HUES48 (cell line): ENCODE data around the gene SPATA13.

ENCODE experiments used
- H3K27ac ChIP-seq: one replicate; pipeline ENCODE4 v1.7.0; 2013; ENCODE audit warnings: low read depth, low read length, inconsistent platforms
- H3K27me3 ChIP-seq: 2 replicates; pipeline ENCODE4 v1.6.1; 2013; ENCODE audit warnings: mild to moderate bottlenecking, low read length; ENCODE audit not compliant: control insufficient read depth, insufficient read depth
- H3K36me3 ChIP-seq: 2 replicates; pipeline ENCODE4 v1.6.1; 2013; ENCODE audit warnings: low read length; ENCODE audit not compliant: control insufficient read depth, insufficient read depth
- H3K4me1 ChIP-seq: 2 replicates; pipeline ENCODE4 v1.6.1; 2013; ENCODE audit warnings: mild to moderate bottlenecking, low read length; ENCODE audit not compliant: control insufficient read depth, insufficient read depth
- H3K4me3 ChIP-seq: 2 replicates; pipeline ENCODE4 v1.5.1; 2013; ENCODE audit warnings: mild to moderate bottlenecking, low read depth, low read length
- H3K9ac ChIP-seq: 2 replicates; pipeline ENCODE4 v1.6.1; 2013; ENCODE audit warnings: mild to moderate bottlenecking, low read depth, low read length, moderate library complexity
- H3K9me3 ChIP-seq: 2 replicates; pipeline ENCODE4 v1.6.1; 2013; ENCODE audit warnings: low read length; ENCODE audit not compliant: control insufficient read depth, insufficient read depth

SPATA13 gene

DNA sequence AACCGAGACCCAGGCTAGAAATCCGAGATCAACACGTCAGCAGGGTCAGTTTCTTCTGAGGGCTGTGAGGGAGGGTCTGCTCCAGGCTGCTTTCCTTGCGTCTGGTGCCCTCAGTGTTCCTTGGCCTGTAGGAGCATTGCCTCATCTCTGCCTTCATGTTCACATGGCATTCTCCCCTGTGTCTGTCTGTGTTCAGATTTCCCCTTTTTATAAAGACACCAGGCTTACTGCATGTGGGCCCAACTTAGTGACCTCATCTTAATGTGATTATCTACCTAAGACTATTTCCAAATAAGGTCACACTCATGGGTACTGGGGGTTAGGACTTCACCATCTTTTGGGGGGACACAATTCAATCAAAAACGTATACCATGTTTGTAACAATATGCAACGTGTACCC lies 91.6 kb downstream of the SPATA13 start:
- no peaks in the 10 kb centered on the region for H3K9me3 ChIP-seq
- H3K9ac ChIP-seq: no peak overlapping the region
- peaks cover 24% of the 10 kb centered on the region for H3K36me3 ChIP-seq
- peaks cover 5% of the 10 kb centered on the region; the same call in 1 of the 2 replicates for H3K4me1 ChIP-seq
- no peak overlapping the region for H3K4me3 ChIP-seq
- no peaks in the 10 kb centered on the region for H3K27me3 ChIP-seq
- H3K27ac ChIP-seq: no peak overlapping the region

DNA sequence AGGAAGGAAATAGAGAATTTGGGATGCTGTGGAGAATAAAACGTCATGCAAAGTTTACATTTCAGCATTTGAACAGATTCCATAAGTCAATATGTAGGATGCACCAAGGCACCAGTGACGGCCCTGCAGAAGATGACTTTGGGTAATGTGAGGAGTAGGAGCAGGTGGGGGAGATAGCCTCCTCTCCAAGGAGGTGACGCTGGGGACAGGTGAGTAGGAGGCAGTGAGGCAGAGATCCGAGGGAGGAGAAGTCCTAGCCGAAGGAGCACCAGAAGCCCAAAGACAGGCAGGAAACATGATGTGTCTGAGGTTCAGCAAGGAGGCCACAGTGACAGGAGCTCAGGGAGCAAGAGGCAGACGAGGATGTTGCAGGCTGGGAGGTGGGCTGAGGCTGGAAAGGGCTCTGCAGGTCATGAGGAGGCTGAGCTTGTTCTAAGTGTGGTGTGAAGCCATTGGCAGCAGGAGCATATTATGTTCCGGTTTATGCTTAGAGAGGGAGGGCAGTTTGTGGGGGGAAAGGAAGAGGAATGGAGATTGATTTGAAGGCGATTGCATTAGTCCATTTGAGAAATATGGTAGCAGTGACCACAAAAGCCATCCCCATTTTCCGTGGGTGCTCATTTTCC lies 93.1 kb downstream of the SPATA13 start:
- H3K27me3 ChIP-seq: no peaks in the 10 kb centered on the region
- H3K36me3 ChIP-seq: peaks cover 24% of the 10 kb centered on the region
- no peak overlapping the region for H3K27ac ChIP-seq
- no peak overlapping the region for H3K9ac ChIP-seq
- H3K4me3 ChIP-seq: no peak overlapping the region
- no peaks in the 10 kb centered on the region for H3K9me3 ChIP-seq
- peaks cover 5% of the 10 kb centered on the region; the same call in 1 of the 2 replicates for H3K4me1 ChIP-seq

- Histone ChIP-seq H3K4me1 (peaks cover 2% of the 10 kb centered on the region; the same call in 1 of the 2 replicates), H3K27me3 (no peaks in the 10 kb centered on the region), H3K9me3 (no peaks in the 10 kb centered on the region), H3K9ac (no peak overlapping the region), H3K27ac (no peak overlapping the region), H3K4me3 (no peak overlapping the region), H3K36me3 (peaks cover 24% of the 10 kb centered on the region)
These were observed 93.8 kb downstream of the SPATA13 start for GRCh38 chr13:24254146-24254841.

DNA sequence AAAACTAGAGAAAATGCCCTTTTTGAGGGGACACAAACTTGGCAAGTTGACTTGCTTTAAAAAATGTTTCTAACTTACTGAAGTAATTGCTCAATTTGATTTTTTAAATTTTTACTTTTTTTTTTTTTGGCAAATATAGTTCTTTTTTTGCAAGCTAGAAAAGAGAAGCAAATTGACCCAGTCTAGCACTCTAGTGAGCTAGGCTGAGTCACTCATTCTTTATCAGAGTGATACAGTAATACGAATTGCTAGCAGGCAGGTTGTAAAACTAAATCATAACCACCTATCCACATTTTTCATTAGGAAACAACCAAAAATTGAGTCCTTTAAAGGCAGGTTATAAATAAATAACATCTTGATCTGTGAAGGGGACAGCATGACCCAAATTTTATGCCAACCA lies 97.0 kb downstream of the SPATA13 start:
- Histone ChIP-seq H3K27ac (no peak overlapping the region), H3K4me1 (no peaks in the 10 kb centered on the region), H3K4me3 (no peak overlapping the region), H3K9ac (no peak overlapping the region), H3K36me3 (peaks cover 11% of the 10 kb centered on the region; the same call in 1 of the 2 replicates), H3K27me3 (no peaks in the 10 kb centered on the region), H3K9me3 (no peaks in the 10 kb centered on the region)

- Histone ChIP-seq H3K27ac (no peak overlapping the region), H3K4me3 (no peak overlapping the region), H3K27me3 (no peaks in the 10 kb centered on the region), H3K9ac (no peak overlapping the region), H3K4me1 (no peaks in the 10 kb centered on the region), H3K9me3 (no peaks in the 10 kb centered on the region), H3K36me3 (no peaks in the 10 kb centered on the region; the same call in 1 of the 2 replicates)
These were observed 101.0 kb downstream of the SPATA13 start for GRCh38 chr13:24261566-24261965.

DNA sequence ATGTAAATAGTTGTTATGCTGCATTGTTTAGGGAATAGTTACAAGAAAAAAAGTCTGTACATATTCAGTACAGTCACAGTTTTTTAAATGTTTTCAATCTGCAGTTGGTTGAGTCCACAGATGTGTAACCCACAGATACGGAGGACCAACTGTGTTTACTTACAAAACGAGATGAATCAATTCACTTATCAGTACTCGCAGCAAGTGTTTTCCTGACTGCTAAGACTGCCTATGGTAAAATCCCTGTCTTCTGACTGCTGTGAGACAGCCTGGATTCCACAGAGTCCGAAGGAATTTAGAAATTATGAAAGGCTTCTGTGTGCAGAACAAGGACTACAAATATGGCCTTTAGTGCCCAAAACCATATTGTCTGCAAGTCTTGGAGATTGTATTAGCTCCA lies 103.1 kb downstream of the SPATA13 start:
- no peak overlapping the region for H3K4me3 ChIP-seq
- no peaks in the 10 kb centered on the region for H3K36me3 ChIP-seq
- no peaks in the 10 kb centered on the region for H3K4me1 ChIP-seq
- no peak overlapping the region for H3K9ac ChIP-seq
- no peaks in the 10 kb centered on the region for H3K27me3 ChIP-seq
- H3K9me3 ChIP-seq: no peaks in the 10 kb centered on the region
- H3K27ac ChIP-seq: no peak overlapping the region

DNA sequence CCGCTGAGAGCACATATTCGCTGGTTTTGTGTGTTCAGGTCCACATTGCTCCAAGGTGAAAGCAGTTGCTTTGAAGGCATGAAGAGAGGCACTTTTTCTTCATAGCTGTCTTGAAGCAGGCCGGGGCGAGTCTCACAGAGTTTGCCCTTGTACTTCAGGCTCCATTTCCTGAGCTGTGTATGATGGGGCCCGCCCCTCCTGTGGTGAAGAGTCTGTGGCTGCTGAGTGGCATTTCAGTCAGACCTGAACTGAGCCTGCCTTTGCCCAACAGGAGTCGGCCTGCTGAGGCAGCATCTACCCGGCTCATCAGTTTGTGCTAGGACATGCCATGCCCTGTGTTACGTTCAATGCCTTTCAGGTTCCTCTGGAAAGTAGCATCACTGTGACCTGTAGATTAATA lies 104.5 kb downstream of the SPATA13 start:
- Histone ChIP-seq H3K4me3 (no peak overlapping the region), H3K36me3 (no peaks in the 10 kb centered on the region), H3K27ac (no peak overlapping the region), H3K9me3 (no peaks in the 10 kb centered on the region), H3K9ac (no peak overlapping the region), H3K27me3 (no peaks in the 10 kb centered on the region), H3K4me1 (no peaks in the 10 kb centered on the region)

DNA sequence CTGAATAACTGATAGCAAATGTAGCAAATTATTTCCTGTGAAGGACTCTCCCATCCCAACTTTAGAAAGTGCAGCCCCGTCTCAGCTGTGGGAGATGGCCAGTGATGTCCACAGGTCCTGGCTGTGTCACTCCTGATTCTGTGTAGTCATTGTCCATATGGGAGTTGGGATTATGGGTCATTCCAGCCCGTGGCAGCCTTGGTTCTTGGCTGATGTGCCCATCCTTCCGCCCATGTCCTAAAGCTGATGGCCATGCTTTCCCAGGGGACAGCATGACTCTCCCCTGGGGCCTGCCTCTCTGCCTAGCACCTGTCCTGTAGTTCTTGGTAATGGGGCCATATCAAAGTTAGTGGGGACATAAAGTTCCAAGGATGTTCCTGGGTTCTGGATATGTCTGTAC lies 104.9 kb downstream of the SPATA13 start:
- no peak overlapping the region for H3K9ac ChIP-seq
- H3K27me3 ChIP-seq: no peaks in the 10 kb centered on the region
- no peaks in the 10 kb centered on the region for H3K36me3 ChIP-seq
- no peak overlapping the region for H3K4me3 ChIP-seq
- H3K4me1 ChIP-seq: no peaks in the 10 kb centered on the region
- no peaks in the 10 kb centered on the region for H3K9me3 ChIP-seq
- H3K27ac ChIP-seq: no peak overlapping the region

GRCh38 chr13:24267274-24267673 lies 106.8 kb downstream of the SPATA13 start:
- Histone ChIP-seq H3K36me3 (no peaks in the 10 kb centered on the region), H3K4me3 (no peak overlapping the region), H3K27ac (no peak overlapping the region), H3K9me3 (no peaks in the 10 kb centered on the region), H3K27me3 (no peaks in the 10 kb centered on the region), H3K4me1 (no peaks in the 10 kb centered on the region), H3K9ac (no peak overlapping the region)

DNA sequence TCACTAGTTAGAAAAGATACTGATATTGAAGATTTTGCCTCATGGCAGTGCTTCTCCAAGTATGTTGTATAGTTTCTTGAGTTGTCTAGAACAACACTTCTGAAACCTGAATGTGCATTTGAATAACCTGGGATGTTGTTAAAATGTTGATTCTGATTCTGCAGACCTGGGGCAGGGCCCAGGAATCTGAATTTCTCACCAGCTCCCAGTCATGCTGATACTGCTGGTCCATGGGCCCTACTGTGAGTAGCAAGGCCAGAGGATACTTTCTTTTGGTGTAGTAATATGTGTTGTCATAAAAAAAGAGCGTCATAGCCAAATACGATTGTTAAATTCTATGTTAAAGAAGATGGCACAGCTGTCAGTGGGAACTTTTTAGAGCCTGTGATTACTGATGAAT lies 107.3 kb downstream of the SPATA13 start:
- no peaks in the 10 kb centered on the region for H3K4me1 ChIP-seq
- no peak overlapping the region for H3K9ac ChIP-seq
- no peak overlapping the region for H3K27ac ChIP-seq
- no peaks in the 10 kb centered on the region for H3K9me3 ChIP-seq
- H3K27me3 ChIP-seq: no peaks in the 10 kb centered on the region
- no peaks in the 10 kb centered on the region for H3K36me3 ChIP-seq
- H3K4me3 ChIP-seq: no peak overlapping the region

- Histone ChIP-seq H3K27me3 (no peaks in the 10 kb centered on the region), H3K36me3 (no peaks in the 10 kb centered on the region), H3K9ac (no peak overlapping the region), H3K27ac (no peak overlapping the region), H3K4me3 (no peak overlapping the region), H3K4me1 (no peaks in the 10 kb centered on the region), H3K9me3 (no peaks in the 10 kb centered on the region)
These were observed 109.3 kb downstream of the SPATA13 start for GRCh38 chr13:24269821-24270220.
